Fibroblast of the aortic adventitia (primary cell): ENCODE results near the gene CFAP53. TPM values are rescaled to one million over a fixed set of nuclear protein-coding genes. Genes with fewer than 3 reads are reported as not detected.
"Not testable (repeated sequence)": the region's sequence is repeated elsewhere in the genome, so short reads cannot be mapped to it uniquely, and the experiment has no call there.

Experiments
- DNase-seq: peaks from one replicate; pipeline ENCODE4 v3.0.0-alpha.2; 2010; ENCODE audit warnings: low read depth
- H3K4me3 ChIP-seq: 2 replicates; pipeline ENCODE4 v1.5.1; 2011; ENCODE audit warnings: low read depth, mild to moderate bottlenecking, control low read depth, low read length, moderate library complexity
- total RNA-seq: library from RNA; depleted of rRNA; stranded (reverse); fragments of >200 nt; gene quantifications from 2 replicates; pipeline ENCODE4 v1.2.3, GENCODE V29; 2012; ENCODE audit warnings: low replicate concordance
- TF ChIP-seq, protein P1 (sequence below): IDR thresholded peaks from 2 replicates; pipeline ENCODE4 v1.5.1; 2011; ENCODE audit warnings: mild to moderate bottlenecking, low read length, control low read depth, inconsistent platforms; ENCODE audit not compliant: insufficient read depth

The CFAP53 gene
- total RNA-seq, 1 donor: 0.27 TPM

DNA sequence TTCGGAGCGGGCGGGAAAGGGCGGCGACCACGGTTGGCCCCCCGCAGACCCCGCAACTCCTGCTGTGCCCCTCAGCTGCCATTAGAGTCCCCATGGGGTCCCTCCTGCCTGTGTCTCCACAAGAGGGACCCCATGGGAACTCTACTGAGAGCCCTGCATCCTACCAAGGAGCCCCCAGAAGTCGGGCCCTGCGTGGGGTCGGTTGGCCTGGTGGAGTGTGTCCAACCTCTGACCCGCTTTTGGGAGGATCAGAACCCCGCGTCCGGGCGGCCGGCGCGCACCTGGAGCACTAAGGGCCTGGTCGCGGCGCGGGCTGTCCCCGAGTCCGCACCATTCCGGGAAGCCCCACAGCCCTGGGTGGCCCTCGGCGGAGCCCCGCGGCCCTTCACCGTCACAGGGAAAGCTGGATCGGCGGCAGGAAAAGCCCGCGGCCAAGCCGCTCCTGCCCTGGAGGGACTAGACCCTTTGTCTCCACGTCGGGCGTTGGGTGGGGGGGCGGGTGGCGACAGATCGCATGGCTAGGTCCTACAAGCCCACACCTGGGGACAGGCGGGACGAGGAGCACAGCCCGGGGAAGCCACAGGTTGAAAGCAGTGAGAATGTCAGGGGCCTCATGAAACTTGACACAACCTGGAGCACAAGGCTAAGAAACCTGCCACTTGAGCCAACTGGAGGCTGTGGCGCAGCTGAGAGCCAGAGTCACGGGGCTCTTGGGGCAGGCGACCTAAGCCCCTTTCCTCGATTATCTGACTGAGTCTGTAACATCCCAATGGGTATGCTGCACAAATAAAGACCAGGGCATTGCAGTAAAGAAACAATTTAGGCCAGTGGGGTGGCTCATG, 32.4 kb upstream of the CFAP53 start:
- TF ChIP-seq, protein P1, sequence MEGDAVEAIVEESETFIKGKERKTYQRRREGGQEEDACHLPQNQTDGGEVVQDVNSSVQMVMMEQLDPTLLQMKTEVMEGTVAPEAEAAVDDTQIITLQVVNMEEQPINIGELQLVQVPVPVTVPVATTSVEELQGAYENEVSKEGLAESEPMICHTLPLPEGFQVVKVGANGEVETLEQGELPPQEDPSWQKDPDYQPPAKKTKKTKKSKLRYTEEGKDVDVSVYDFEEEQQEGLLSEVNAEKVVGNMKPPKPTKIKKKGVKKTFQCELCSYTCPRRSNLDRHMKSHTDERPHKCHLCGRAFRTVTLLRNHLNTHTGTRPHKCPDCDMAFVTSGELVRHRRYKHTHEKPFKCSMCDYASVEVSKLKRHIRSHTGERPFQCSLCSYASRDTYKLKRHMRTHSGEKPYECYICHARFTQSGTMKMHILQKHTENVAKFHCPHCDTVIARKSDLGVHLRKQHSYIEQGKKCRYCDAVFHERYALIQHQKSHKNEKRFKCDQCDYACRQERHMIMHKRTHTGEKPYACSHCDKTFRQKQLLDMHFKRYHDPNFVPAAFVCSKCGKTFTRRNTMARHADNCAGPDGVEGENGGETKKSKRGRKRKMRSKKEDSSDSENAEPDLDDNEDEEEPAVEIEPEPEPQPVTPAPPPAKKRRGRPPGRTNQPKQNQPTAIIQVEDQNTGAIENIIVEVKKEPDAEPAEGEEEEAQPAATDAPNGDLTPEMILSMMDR: no peak
- DNase-seq: no peak
- H3K4me3 ChIP-seq: no peak overlapping the region

DNA sequence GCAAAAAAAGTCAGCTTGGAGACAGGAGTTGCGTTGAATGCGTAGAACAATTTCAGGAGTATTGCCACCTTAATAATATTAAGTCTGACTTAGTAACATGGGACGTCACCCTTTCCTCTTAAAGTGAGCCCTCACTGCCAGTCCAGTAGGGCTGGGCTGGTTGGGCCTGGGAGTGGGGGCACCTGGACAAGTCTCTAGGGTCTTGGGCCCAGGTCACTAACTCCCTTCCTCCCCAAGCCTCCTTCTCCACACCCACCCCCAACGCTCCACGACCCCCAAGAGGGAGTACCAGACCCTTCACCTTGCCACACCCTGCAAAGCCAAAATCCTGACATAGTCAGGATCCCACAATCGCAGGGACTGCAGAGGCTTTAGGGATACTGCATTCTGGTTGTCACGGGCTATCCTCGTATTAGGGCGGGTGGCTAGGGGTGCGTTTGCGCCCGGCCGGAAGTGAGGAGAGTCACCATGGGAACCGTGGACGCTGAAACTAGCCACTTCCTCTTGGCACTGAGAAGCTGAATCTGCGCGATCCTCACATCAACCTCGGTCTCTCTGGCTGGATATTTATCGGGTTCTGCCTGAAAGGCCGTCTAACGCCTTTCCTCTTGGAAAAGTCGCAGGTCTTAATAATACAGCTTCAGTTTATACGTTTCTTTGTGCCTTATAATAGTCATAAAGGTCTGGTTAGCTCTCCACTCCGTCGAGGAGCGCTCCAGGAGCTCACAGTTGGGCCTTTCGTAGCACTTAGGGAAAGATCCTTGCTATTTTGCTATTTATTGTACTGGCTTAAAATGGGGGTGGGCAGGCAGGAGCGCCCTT, 31.5 kb upstream of the CFAP53 start:
- DNase-seq: peak; percentile 73
- H3K4me3 ChIP-seq: peak overlapping the region; percentile 65
- TF ChIP-seq, protein P1: no peak

DNA sequence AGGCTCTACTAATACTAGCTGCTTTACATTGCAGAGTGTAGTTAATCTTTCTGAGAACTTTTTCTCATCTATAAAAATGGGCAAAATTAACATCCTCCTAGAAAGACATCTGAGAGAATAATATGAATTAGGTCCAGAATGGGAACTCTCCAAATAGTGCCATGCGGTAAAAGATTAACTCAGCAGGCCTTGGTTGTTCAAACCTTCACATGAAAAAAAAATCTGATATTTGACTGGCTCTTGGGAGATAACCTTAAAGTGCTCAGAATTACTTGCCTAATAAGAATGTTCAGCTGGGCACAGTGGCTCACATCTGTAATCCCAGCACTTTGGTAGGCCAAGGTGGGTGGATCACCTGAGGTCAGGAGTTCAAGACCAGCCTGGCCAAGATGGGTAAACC, 26.7 kb upstream of the CFAP53 start:
- TF ChIP-seq, protein P1: no peak
- no peak for DNase-seq
- no peak overlapping the region for H3K4me3 ChIP-seq

DNA sequence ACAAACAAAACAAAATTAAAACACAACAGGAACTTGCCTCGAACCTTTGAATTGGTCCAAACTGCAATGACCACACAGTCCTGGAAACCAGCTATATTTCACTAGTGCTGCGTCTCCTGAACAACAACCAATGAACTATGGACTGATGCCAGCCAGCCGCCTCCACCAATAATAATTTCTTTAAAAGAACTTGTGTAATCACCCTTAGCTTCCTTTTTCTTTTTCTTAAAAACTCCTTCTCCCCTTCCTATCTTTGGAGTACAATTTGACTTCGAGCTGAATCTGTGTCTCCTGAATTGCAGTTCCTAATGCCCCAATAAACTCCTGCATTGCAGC, 22.8 kb upstream of the CFAP53 start:
- DNase-seq: no peak
- TF ChIP-seq, protein P1: no peak

DNA sequence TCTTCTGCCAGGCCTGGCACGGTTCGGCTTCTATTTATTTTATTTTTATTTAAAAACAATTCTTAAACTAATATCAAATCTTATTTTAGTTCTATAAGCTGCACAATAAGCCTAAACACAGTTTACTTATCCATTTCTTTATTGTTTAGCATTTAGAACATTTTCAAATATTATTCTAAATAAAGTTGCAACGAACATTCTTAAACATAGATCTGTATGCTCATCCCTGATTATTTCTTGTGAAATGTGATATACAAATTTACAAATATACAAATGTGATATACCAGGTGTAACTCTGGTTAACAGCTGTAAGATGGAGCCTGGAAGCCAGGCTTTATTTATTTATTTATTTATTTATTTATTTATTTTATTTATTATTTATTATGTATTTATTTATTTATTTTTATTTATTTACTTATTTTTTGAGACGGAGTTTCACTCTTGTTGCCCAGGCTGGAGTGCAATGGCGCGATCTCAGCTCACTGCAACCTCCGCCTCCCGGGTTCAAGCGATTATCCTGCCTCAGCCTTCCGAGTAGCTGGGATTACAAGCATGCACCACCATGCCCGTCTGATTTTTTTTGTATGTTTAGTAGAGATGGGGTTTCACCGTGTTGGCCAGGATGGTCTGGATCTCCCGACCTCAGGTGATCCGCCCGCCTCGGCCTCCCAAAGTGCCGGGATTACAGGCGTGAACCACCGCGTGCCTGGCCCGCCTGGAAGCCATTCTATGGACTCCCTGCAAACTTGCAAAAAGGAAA, 22.2 kb upstream of the CFAP53 start:
- DNase-seq: not testable (repeated sequence)
- peak overlapping the region; percentile 93 for H3K4me3 ChIP-seq

More for the DNA sequence above, 22.8 kb upstream of the CFAP53 start:
- H3K4me3 ChIP-seq: no peak overlapping the region

DNA sequence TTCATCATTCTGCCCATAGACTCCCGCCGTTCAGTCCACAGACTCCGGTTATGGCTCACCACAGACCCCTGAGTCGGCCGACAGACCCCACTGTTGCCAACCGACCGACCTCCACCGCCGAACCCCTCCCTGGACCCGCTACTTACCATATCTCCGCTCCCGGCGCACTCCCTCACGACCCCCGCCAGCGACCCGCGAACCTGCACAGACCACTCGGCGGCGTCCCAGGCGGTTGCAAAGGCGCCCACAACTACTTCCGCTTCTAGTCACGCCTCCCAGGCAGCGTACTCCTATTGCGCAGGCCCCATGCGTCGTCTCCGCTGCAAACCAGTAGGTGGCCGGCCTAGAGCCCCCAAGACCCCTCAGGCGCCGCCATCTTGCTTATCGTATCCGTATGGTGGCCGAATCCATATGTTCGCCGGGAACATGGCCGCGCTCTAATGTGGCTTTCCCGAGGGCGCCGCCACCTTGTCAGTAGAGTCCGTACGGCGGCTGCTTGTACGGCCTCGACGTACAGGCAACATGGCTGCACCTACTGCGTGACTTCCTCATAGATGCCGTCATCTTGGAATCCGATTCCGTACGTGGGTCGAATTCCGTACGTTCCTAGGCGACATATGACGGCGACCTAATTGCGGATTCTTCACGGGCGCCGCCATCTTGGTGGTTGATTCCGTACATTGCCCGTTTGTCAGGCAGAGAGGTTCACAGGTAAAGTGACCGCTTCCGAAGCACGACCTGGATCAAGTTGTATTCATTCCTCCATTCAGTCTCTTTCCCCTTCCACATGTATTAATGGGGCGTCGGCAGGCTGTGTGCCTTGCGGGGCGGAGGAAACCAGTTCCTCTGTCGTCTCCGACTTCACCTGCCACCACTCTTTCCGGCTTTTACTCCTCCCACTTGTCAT, 21.4 kb upstream of the CFAP53 start, which contains the start of gene CXXC1:
Gene CXXC1, minus strand, starts transcription at position 252 of the 907 bp plus-strand sequence. Its CDS starts 103 bp downstream, at position 149.
- peak within 1 kb of the TSS; percentile 93 for H3K4me3 ChIP-seq
- peak; percentile 100 for DNase-seq
- TF ChIP-seq, protein P1: peak; percentile 67
